IMR-90 (cell line): ENCODE results near the gene NKAIN2. TPM values are rescaled to one million over a fixed set of nuclear protein-coding genes. Genes with fewer than 3 reads are reported as not detected.

Experiments used
- ATAC-seq: fragments of 200-7000 bp; cut with Tn5 transposase; 2 replicates; pipeline ENCODE4 v1.9.1; 2020; ENCODE audit warnings: low read depth, mild to moderate bottlenecking, moderate library complexity
- BruUV-seq: library from RNA; stranded (reverse); fragments of 400-500 nt; replicated peaks from 2 replicates; lab custom pipeline; 2021; lab: Mats Ljungman, UMichigan
- CTCF ChIA-PET: fragments of 300-600 bp; formaldehyde crosslinking; extraction: SDS; loops from one replicate; lab custom pipeline; 2021; ENCODE audit warnings: antibody characterized with exemption; lab: Yijun Ruan, JAX
- POLR2A ChIA-PET: fragments of 300-600 bp; sonication (Branson Sonifier 250); formaldehyde crosslinking; loops from one replicate; lab custom pipeline; 2022; ENCODE audit warnings: antibody characterized with exemption; ENCODE audit not compliant: unreplicated experiment; lab: Charles Lee
- DNase-seq: peaks from one replicate; pipeline ENCODE4 v3.0.0; 2013
- H2AFZ ChIP-seq: replicated peaks from 2 replicates; pipeline ENCODE3; 2013; ENCODE audit warnings: low read length, mild to moderate bottlenecking; ENCODE audit not compliant: poor library complexity
- H2AK5ac ChIP-seq: 2 replicates; pipeline ENCODE4 v1.6.1; 2013; ENCODE audit warnings: low read depth, low read length, inconsistent platforms
- H2AK9ac ChIP-seq: replicated peaks from 2 replicates; pipeline ENCODE3; 2013; ENCODE audit warnings: mild to moderate bottlenecking, low read depth, low read length, moderate library complexity; ENCODE audit not compliant: poor library complexity
- H2BK120ac ChIP-seq: 2 replicates; pipeline ENCODE4 v1.6.1; 2013; ENCODE audit warnings: low read depth, low read length, inconsistent platforms
- H2BK15ac ChIP-seq: 3 replicates; pipeline ENCODE4 v1.6.1; 2013; ENCODE audit warnings: low read depth, low read length, inconsistent platforms
- H2BK20ac ChIP-seq: 2 replicates; pipeline ENCODE4 v1.6.1; 2013; ENCODE audit warnings: low read depth, mild to moderate bottlenecking, inconsistent platforms, low read length, moderate library complexity
- H2BK5ac ChIP-seq: 2 replicates; pipeline ENCODE4 v1.6.1; 2013; ENCODE audit warnings: mild to moderate bottlenecking, low read depth, low read length, inconsistent platforms; ENCODE audit not compliant: poor library complexity, severe bottlenecking
- H3K14ac ChIP-seq: replicated peaks from 2 replicates; pipeline ENCODE4 v1.6.1; 2013; ENCODE audit warnings: low read depth, low read length, inconsistent platforms
- H3K18ac ChIP-seq: 2 replicates; pipeline ENCODE4 v1.6.1; 2013; ENCODE audit warnings: low read depth, low read length, control low read depth
- H3K23ac ChIP-seq: 2 replicates; pipeline ENCODE4 v1.6.1; 2013; ENCODE audit warnings: low read depth, low read length, inconsistent platforms
- H3K27ac ChIP-seq: 2 replicates; pipeline ENCODE4 v1.5.1; 2013; ENCODE audit warnings: mild to moderate bottlenecking, control low read depth, low read length; ENCODE audit not compliant: insufficient read depth
- H3K27me3 ChIP-seq: 2 replicates; pipeline ENCODE4 v1.6.1; 2013; ENCODE audit warnings: low read length; ENCODE audit not compliant: control insufficient read depth, insufficient read depth
- H3K36me3 ChIP-seq: 2 replicates; pipeline ENCODE4 v1.6.1; 2013; ENCODE audit warnings: low read length, mixed read lengths; ENCODE audit not compliant: control insufficient read depth, insufficient read depth
- H3K4ac ChIP-seq: 2 replicates; pipeline ENCODE4 v1.6.1; 2013; ENCODE audit warnings: low read depth, low read length, inconsistent platforms
- H3K4me1 ChIP-seq: 2 replicates; pipeline ENCODE4 v1.6.1; 2013; ENCODE audit warnings: low read length, mixed read lengths; ENCODE audit not compliant: control insufficient read depth, insufficient read depth
- H3K4me2 ChIP-seq: 2 replicates; pipeline ENCODE4 v1.6.1; 2013; ENCODE audit warnings: low read depth, mild to moderate bottlenecking, control low read depth, low read length, moderate library complexity
- H3K4me3 ChIP-seq: 2 replicates; pipeline ENCODE4 v1.5.1; 2013; ENCODE audit warnings: low read depth, mild to moderate bottlenecking, control low read depth, low read length, moderate library complexity; ENCODE audit not compliant: insufficient read depth
- H3K56ac ChIP-seq: 2 replicates; pipeline ENCODE4 v1.6.1; 2013; ENCODE audit warnings: low read length, inconsistent platforms; ENCODE audit not compliant: insufficient read depth; ENCODE audit errors: extremely low read depth
- H3K79me1 ChIP-seq, 2 experiments: 2 replicates each; pipeline ENCODE4 v1.6.1; 2013; ENCODE audit warnings: low read length in 2 of 2, inconsistent platforms in 1 of 2, low read depth in 1 of 2
- H3K9ac ChIP-seq: 2 replicates; pipeline ENCODE4 v1.6.1; 2013; ENCODE audit warnings: low read depth, low read length, control low read depth
- H3K9me1 ChIP-seq: 2 replicates; pipeline ENCODE4 v1.6.1; 2013; ENCODE audit warnings: low read length, inconsistent platforms; ENCODE audit not compliant: insufficient read depth
- H3K9me3 ChIP-seq: 2 replicates; pipeline ENCODE4 v1.6.1; 2013; ENCODE audit warnings: low read length; ENCODE audit not compliant: control insufficient read depth, insufficient read depth
- H4K20me1 ChIP-seq: 2 replicates; pipeline ENCODE4 v1.6.1; 2013; ENCODE audit warnings: low read length, inconsistent platforms; ENCODE audit not compliant: insufficient read depth
- H4K5ac ChIP-seq: 2 replicates; pipeline ENCODE4 v1.6.1; 2013; ENCODE audit warnings: mild to moderate bottlenecking, low read depth, low read length, control low read depth
- H4K8ac ChIP-seq, 2 experiments: 2 replicates each; pipeline ENCODE4 v1.6.1; 2013; ENCODE audit warnings: low read depth in 2 of 2, low read length in 2 of 2, control low read depth in 1 of 2, inconsistent platforms in 1 of 2
- H4K91ac ChIP-seq: 2 replicates; pipeline ENCODE4 v1.6.1; 2013; ENCODE audit warnings: low read depth, low read length, inconsistent platforms; ENCODE audit not compliant: insufficient read depth
- BHLHE40 ChIP-seq: fragments of 150-350 bp; IDR thresholded peaks from 2 replicates; pipeline ENCODE4 v1.6.1; 2016; ENCODE audit warnings: mild to moderate bottlenecking, low read depth, low read length
- CEBPB ChIP-seq: IDR thresholded peaks from 2 replicates; pipeline ENCODE4 v1.6.1; 2012; ENCODE audit warnings: low read depth, low read length, improper control_type of control experiment
- CHD1 ChIP-seq: IDR thresholded peaks from 2 replicates; pipeline ENCODE4 v1.6.1; 2012; ENCODE audit warnings: low read depth, low read length, improper control_type of control experiment
- CTCF ChIP-seq: conservative IDR thresholded peaks from 2 replicates; pipeline ENCODE4 v1.5.1; 2012; ENCODE audit warnings: mild to moderate bottlenecking, low read depth, low read length, improper control_type of control experiment
- FOS ChIP-seq: fragments of 150-350 bp; IDR thresholded peaks from 2 replicates; pipeline ENCODE4 v1.6.1; 2016; ENCODE audit warnings: low read depth, low read length
- MAFK ChIP-seq: IDR thresholded peaks from 2 replicates; pipeline ENCODE4 v1.6.1; 2012; ENCODE audit warnings: low read depth, low read length, improper control_type of control experiment
- MAZ ChIP-seq: IDR thresholded peaks from 2 replicates; pipeline ENCODE4 v1.6.1; 2012; ENCODE audit warnings: low read depth, mild to moderate bottlenecking, low read length, improper control_type of control experiment, moderate library complexity, borderline replicate concordance
- MXI1 ChIP-seq: IDR thresholded peaks from 2 replicates; pipeline ENCODE4 v1.6.1; 2012; ENCODE audit warnings: low read depth, mild to moderate bottlenecking, low read length, moderate library complexity, borderline replicate concordance
- POLR2A ChIP-seq: IDR thresholded peaks from 2 replicates; pipeline ENCODE4 v1.6.1; 2012; ENCODE audit warnings: mild to moderate bottlenecking, low read depth, low read length
- RAD21 ChIP-seq: IDR thresholded peaks from 2 replicates; pipeline ENCODE4 v1.6.1; 2012; ENCODE audit warnings: low read length, improper control_type of control experiment
- RCOR1 ChIP-seq: IDR thresholded peaks from 2 replicates; pipeline ENCODE4 v1.6.1; 2012; ENCODE audit warnings: mild to moderate bottlenecking, low read length, improper control_type of control experiment; ENCODE audit not compliant: insufficient replicate concordance
- RFX5 ChIP-seq: IDR thresholded peaks from 2 replicates; pipeline ENCODE4 v1.8.0; 2012; ENCODE audit warnings: low read depth, mild to moderate bottlenecking, low read length, moderate library complexity
- SMC3 ChIP-seq: fragments of 150-350 bp; IDR thresholded peaks from 2 replicates; pipeline ENCODE4 v1.6.1; 2016; ENCODE audit warnings: low read depth, mild to moderate bottlenecking, antibody characterized with exemption, low read length, moderate library complexity
- WGBS, 2 experiments: methylation state at CpG; one replicate each; pipeline versions ENCODE4 v1.1.5 to v1.1.7; 2013; ENCODE audit warnings: missing lambda C conversion rate in 2 of 2; ENCODE audit not compliant: insufficient read length in 1 of 2; ENCODE audit errors: extremely low coverage in 2 of 2; 5-methylcytosine and 5-hydroxymethylcytosine counted together
- dilution Hi-C: fragments of 300-500 bp; cut with HindIII; formaldehyde crosslinking; loops from one replicate; pipeline ENCODE4 v1.14.3; 2018; ENCODE audit warnings: low sequenced_read_pairs; ENCODE audit not compliant: unreplicated experiment
- in situ Hi-C: fragments of 300-500 bp; cut with MboI; formaldehyde crosslinking; loops from 3 replicates; pipeline ENCODE4 v1.14.3; 2019; ENCODE audit warnings: low sequenced_read_pairs, inconsistent platforms, mixed read lengths
- intact Hi-C: fragments of 100-400 bp; cut with micrococcal nuclease; formaldehyde crosslinking; loops from 2 replicates; pipeline ENCODE4 v1.10.0; 2022
- polyA plus RNA-seq, 3 experiments: library from polyadenylated mRNA; depleted of rRNA; stranded (reverse); fragments of >200 nt; gene quantifications; 2 replicates each; pipeline ENCODE4 v1.2.3, GENCODE V29; 2012; ENCODE audit warnings: low replicate concordance in 1 of 3
- total RNA-seq: library from RNA; depleted of rRNA; stranded (reverse); fragments of >200 nt; gene quantifications from 2 replicates; pipeline ENCODE4 v1.2.3, GENCODE V29; 2012
- TF ChIP-seq, protein P1 (sequence below): fragments of 150-350 bp; IDR thresholded peaks from 2 replicates; pipeline ENCODE4 v1.6.1; 2017; ENCODE audit warnings: mild to moderate bottlenecking, antibody characterized with exemption, low read length, low read depth
- TF ChIP-seq, protein P2 (sequence below): fragments of 150-350 bp; IDR thresholded peaks from 2 replicates; pipeline ENCODE4 v1.6.1; 2016; ENCODE audit warnings: low read depth, mild to moderate bottlenecking, low read length, moderate library complexity, borderline replicate concordance

NKAIN2 gene
- total and polyA plus RNA-seq, 2 of the 4 experiments (the other 2 are of a cell fraction) = not detected

- H2AK5ac ChIP-seq = no peak overlapping the region
- dilution Hi-C loops = no loop called here
- no TSS peak for BruUV-seq
- in situ Hi-C loops = no loop called here
- no peak overlapping the region for H2BK20ac ChIP-seq
- no peak overlapping the region for H3K4me2 ChIP-seq
- ATAC-seq (no peak), DNase-seq (no peak)
- H3K23ac ChIP-seq = no peak overlapping the region
- H3K56ac ChIP-seq = no peak overlapping the region
- H4K8ac ChIP-seq = no peak overlapping the region
- ChIA-PET CTCF (no interaction called here), POLR2A (no interaction called here)
- intact Hi-C loops = no loop called here
- no peak overlapping the region for H3K9ac ChIP-seq
- no peak overlapping the region for H3K4me3 ChIP-seq
- TF ChIP-seq CTCF (no peak), RCOR1 (no peak), MAFK (no peak), MXI1 (no peak), CHD1 (no peak), FOS (no peak), RAD21 (no peak), POLR2A (no peak), SMC3 (no peak), CEBPB (no peak), BHLHE40 (no peak), MAZ (no peak), RFX5 (no peak)
- TF ChIP-seq, protein P1, sequence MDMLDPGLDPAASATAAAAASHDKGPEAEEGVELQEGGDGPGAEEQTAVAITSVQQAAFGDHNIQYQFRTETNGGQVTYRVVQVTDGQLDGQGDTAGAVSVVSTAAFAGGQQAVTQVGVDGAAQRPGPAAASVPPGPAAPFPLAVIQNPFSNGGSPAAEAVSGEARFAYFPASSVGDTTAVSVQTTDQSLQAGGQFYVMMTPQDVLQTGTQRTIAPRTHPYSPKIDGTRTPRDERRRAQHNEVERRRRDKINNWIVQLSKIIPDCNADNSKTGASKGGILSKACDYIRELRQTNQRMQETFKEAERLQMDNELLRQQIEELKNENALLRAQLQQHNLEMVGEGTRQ = no peak
- TF ChIP-seq, protein P2, sequence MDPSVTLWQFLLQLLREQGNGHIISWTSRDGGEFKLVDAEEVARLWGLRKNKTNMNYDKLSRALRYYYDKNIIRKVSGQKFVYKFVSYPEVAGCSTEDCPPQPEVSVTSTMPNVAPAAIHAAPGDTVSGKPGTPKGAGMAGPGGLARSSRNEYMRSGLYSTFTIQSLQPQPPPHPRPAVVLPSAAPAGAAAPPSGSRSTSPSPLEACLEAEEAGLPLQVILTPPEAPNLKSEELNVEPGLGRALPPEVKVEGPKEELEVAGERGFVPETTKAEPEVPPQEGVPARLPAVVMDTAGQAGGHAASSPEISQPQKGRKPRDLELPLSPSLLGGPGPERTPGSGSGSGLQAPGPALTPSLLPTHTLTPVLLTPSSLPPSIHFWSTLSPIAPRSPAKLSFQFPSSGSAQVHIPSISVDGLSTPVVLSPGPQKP = no peak
- no peak overlapping the region for H2AFZ ChIP-seq
- no peaks in the 10 kb centered on the region for H3K4me1 ChIP-seq
- H3K27ac ChIP-seq = no peak overlapping the region
- H4K20me1 ChIP-seq = no peaks in the 10 kb centered on the region
- no peaks in the 10 kb centered on the region for H3K9me3 ChIP-seq
- H2BK120ac ChIP-seq = no peak overlapping the region
- H2BK15ac ChIP-seq = no peak overlapping the region
- H3K9me1 ChIP-seq = no peaks in the 10 kb centered on the region
- H3K18ac ChIP-seq = no peak overlapping the region
- H3K27me3 ChIP-seq = no peaks in the 10 kb centered on the region
- H2AK9ac ChIP-seq = no peak overlapping the region
- H3K4ac ChIP-seq = no peak overlapping the region
- H3K14ac ChIP-seq = no peak overlapping the region
- H2BK5ac ChIP-seq = no peak overlapping the region
- no peaks in the 10 kb centered on the region for H3K36me3 ChIP-seq
- H4K5ac ChIP-seq = no peak overlapping the region
- no peak overlapping the region for H4K91ac ChIP-seq
- WGBS, 2 experiments = no CpG with 5 or more reads among the region's 3 CpGs
- H3K79me1 ChIP-seq = no peaks in the 10 kb centered on the region
Measured at GRCh38 chr6:124056407-124057334, 253.0 kb downstream of the NKAIN2 start.
